IPS DF 19.7 (cell line): ENCODE measurements around the gene DGCR8.
"Not testable (repeated sequence)": the region's sequence is repeated elsewhere in the genome, so short reads cannot be mapped to it uniquely, and the experiment has no call there.

Source experiments
- DNase-seq: peaks from one replicate; pipeline ENCODE4 v3.0.0-alpha.2; 2013; ENCODE audit warnings: low read depth, low spot score

The DGCR8 gene

GRCh38 chr22:20152464-20152890 is 72.4 kb downstream of the DGCR8 start:
- DNase-seq: no peak

GRCh38 chr22:20153945-20154344 is 73.9 kb downstream of the DGCR8 start:
- no peak for DNase-seq

- DNase-seq: no peak
Observed at GRCh38 chr22:20154602-20155187, 74.7 kb downstream of the DGCR8 start.

- no peak for DNase-seq
Observed at GRCh38 chr22:20155330-20156041, 75.4 kb downstream of the DGCR8 start.

GRCh38 chr22:20156042-20156389 is 76.0 kb downstream of the DGCR8 start:
- DNase-seq: no peak

GRCh38 chr22:20156611-20157429 is 76.8 kb downstream of the DGCR8 start:
- no peak for DNase-seq

- DNase-seq: no peak
Observed at GRCh38 chr22:20157430-20158183, 77.6 kb downstream of the DGCR8 start.

- no peak for DNase-seq
Observed at GRCh38 chr22:20158391-20159036, 78.5 kb downstream of the DGCR8 start.

- no peak for DNase-seq
Observed at GRCh38 chr22:20159076-20159475, 79.0 kb downstream of the DGCR8 start.

GRCh38 chr22:20159531-20159930 is 79.5 kb downstream of the DGCR8 start:
- DNase-seq: not testable (repeated sequence)

GRCh38 chr22:20160041-20160440 is 80.0 kb downstream of the DGCR8 start:
- no peak for DNase-seq
